Ovary (tissue), 3 donors: Measurements from ENCODE around the gene PRUNE1.

Experiments
- CTCF ChIP-seq, 3 donors: fragments of 450-650 bp in 2 of 3; fragments of 200-600 bp in 1 of 3; IDR thresholded peaks; one replicate each; pipeline versions ENCODE4 v1.5.1 to v1.8.0; 2016 to 2022; ENCODE audit warnings: antibody characterized with exemption in 3 of 3, mild to moderate bottlenecking in 1 of 3
- EP300 ChIP-seq: sonication (generic); formaldehyde crosslinking; IDR thresholded peaks from one replicate; pipeline ENCODE4 v1.6.1; 2017; ENCODE audit warnings: antibody characterized with exemption
- POLR2A ChIP-seq: fragments of 450-650 bp; IDR thresholded peaks from one replicate; pipeline ENCODE4 v1.6.1; 2017; ENCODE audit warnings: antibody characterized with exemption, mild to moderate bottlenecking, moderate library complexity
- donor health status: DM: no; HTN: no; CAD: no.

GRCh38 chr1:151054971-151055547 lies 46.8 kb downstream of the PRUNE1 start:
- TF ChIP-seq POLR2A: no peak
- no peak for TF ChIP-seq CTCF (IDR thresholded peaks at IDR 0.05)
- no peak for TF ChIP-seq EP300
